Measurements from ENCODE around the gene CYP2R1.
"Not testable (repeated sequence)": the region's sequence is repeated elsewhere in the genome, so short reads cannot be mapped to it uniquely, and the experiment has no call there.

The CYP2R1 gene

GRCh38 chr11:14892577-14892976 lies 546 bp upstream of the CYP2R1 start:
- DNase-seq: no peak

- DNase-seq: peak; percentile 85
These were observed 642 bp downstream of the CYP2R1 start for GRCh38 chr11:14891143-14892035.

- DNase-seq: no peak
These were observed 5.5 kb downstream of the CYP2R1 start for GRCh38 chr11:14886513-14886912.

GRCh38 chr11:14884667-14885273 lies 7.3 kb downstream of the CYP2R1 start:
- DNase-seq: no peak

- DNase-seq: not testable (repeated sequence)
These were observed 8.3 kb downstream of the CYP2R1 start for GRCh38 chr11:14883683-14884082.

GRCh38 chr11:14882196-14882595 lies 9.8 kb downstream of the CYP2R1 start:
- DNase-seq: no peak

- no peak for DNase-seq
These were observed 10.3 kb downstream of the CYP2R1 start for GRCh38 chr11:14881576-14882193.

GRCh38 chr11:14875163-14875562 lies 16.9 kb downstream of the CYP2R1 start:
- no peak for DNase-seq

GRCh38 chr11:14873632-14874031 lies 18.4 kb downstream of the CYP2R1 start:
- no peak for DNase-seq

- DNase-seq: peak; percentile 5
These were observed 20.0 kb downstream of the CYP2R1 start for GRCh38 chr11:14872032-14872431.

GRCh38 chr11:14863775-14864174 lies 28.3 kb downstream of the CYP2R1 start:
- DNase-seq: not testable (repeated sequence)

- no peak for DNase-seq
These were observed 30.4 kb downstream of the CYP2R1 start for GRCh38 chr11:14861680-14862079.

GRCh38 chr11:14860511-14860910 lies 31.5 kb downstream of the CYP2R1 start:
- DNase-seq: no peak

GRCh38 chr11:14858404-14858803 lies 33.6 kb downstream of the CYP2R1 start:
- DNase-seq: no peak

- DNase-seq: no peak
These were observed 34.4 kb downstream of the CYP2R1 start for GRCh38 chr11:14857621-14858020.

GRCh38 chr11:14855890-14856289 lies 36.1 kb downstream of the CYP2R1 start:
- DNase-seq: no peak

GRCh38 chr11:14854057-14854456 lies 38.0 kb downstream of the CYP2R1 start:
- no peak for DNase-seq

GRCh38 chr11:14852571-14853177 lies 39.4 kb downstream of the CYP2R1 start:
- peak; percentile 10 for DNase-seq

GRCh38 chr11:14842002-14842401 lies 50.0 kb downstream of the CYP2R1 start:
- DNase-seq: no peak

- DNase-seq: no peak
These were observed 56.2 kb downstream of the CYP2R1 start for GRCh38 chr11:14835496-14836492.
